ENCODE measurements around the gene GAREM2.

The GAREM2 gene

GRCh38 chr2:26187114-26187513, 14.2 kb downstream of the GAREM2 start:
- POLR2A ChIA-PET, result no interaction called here
- CTCF ChIA-PET, result no interaction called here
- no peak for DNase-seq (ENCODE audit: extremely low spot score)
- TF ChIP-seq CTBP1 (IDR thresholded peaks at IDR 0.05; ENCODE audit: borderline replicate concordance) (no peak), FOXM1 (IDR thresholded peaks at IDR 0.05; ENCODE audit: borderline replicate concordance) (no peak), SP1 (IDR thresholded peaks at IDR 0.05) (no peak), NFRKB (IDR thresholded peaks at IDR 0.05) (no peak), BHLHE40 (IDR thresholded peaks at IDR 0.05; ENCODE audit: borderline replicate concordance) (no peak), SUZ12 (IDR thresholded peaks at IDR 0.05) (no peak), L3MBTL2 (conservative IDR thresholded peaks at IDR 0.05) (no peak), ELF4 (IDR thresholded peaks at IDR 0.05) (no peak), LEF1 (IDR thresholded peaks at IDR 0.05; ENCODE audit: borderline replicate concordance) (no peak), ARNT (IDR thresholded peaks at IDR 0.05) (no peak), FOXA1 (IDR thresholded peaks at IDR 0.05) (no peak), ZNF384 (IDR thresholded peaks at IDR 0.05) (no peak), HDGF (IDR thresholded peaks at IDR 0.05; ENCODE audit: borderline replicate concordance) (no peak)
- TF ChIP-seq, protein P1, sequence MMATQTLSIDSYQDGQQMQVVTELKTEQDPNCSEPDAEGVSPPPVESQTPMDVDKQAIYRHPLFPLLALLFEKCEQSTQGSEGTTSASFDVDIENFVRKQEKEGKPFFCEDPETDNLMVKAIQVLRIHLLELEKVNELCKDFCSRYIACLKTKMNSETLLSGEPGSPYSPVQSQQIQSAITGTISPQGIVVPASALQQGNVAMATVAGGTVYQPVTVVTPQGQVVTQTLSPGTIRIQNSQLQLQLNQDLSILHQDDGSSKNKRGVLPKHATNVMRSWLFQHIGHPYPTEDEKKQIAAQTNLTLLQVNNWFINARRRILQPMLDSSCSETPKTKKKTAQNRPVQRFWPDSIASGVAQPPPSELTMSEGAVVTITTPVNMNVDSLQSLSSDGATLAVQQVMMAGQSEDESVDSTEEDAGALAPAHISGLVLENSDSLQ (IDR thresholded peaks at IDR 0.05), result no peak

- CTCF ChIA-PET, result no interaction called here
- no peak for DNase-seq (ENCODE audit: extremely low spot score)
- TF ChIP-seq ARNT (IDR thresholded peaks at IDR 0.05) (no peak), TARDBP (IDR thresholded peaks at IDR 0.05) (no peak), FOXM1 (IDR thresholded peaks at IDR 0.05; ENCODE audit: borderline replicate concordance) (no peak), FOXA1 (IDR thresholded peaks at IDR 0.05) (no peak), HDGF (IDR thresholded peaks at IDR 0.05; ENCODE audit: borderline replicate concordance) (no peak), CTBP1 (IDR thresholded peaks at IDR 0.05; ENCODE audit: borderline replicate concordance) (no peak), FOXK2 (IDR thresholded peaks at IDR 0.05) (no peak), ELF4 (IDR thresholded peaks at IDR 0.05) (no peak), BHLHE40 (IDR thresholded peaks at IDR 0.05; ENCODE audit: borderline replicate concordance) (no peak), NFRKB (IDR thresholded peaks at IDR 0.05) (no peak)
- POLR2A ChIA-PET, result no interaction called here
These were observed 14.7 kb downstream of the GAREM2 start for GRCh38 chr2:26187537-26188104.

GRCh38 chr2:26189123-26189522, 16.2 kb downstream of the GAREM2 start:
- ChIA-PET CTCF (interaction anchor here (0.5 kb wide), 1 partner anchor 281 kb away, joined by 3 read pairs; no protein-coding TSS in a partner anchor), POLR2A (no interaction called here)
- DNase-seq (ENCODE audit: extremely low spot score), result no peak
- TF ChIP-seq CTBP1 (IDR thresholded peaks at IDR 0.05; ENCODE audit: borderline replicate concordance), result no peak
- TF ChIP-seq BHLHE40 (IDR thresholded peaks at IDR 0.05; ENCODE audit: borderline replicate concordance), result no peak
- no peak for TF ChIP-seq NFRKB (IDR thresholded peaks at IDR 0.05)
- no peak for TF ChIP-seq SP1 (IDR thresholded peaks at IDR 0.05)
- no peak for TF ChIP-seq SUZ12 (IDR thresholded peaks at IDR 0.05)
- TF ChIP-seq FOXA1 (IDR thresholded peaks at IDR 0.05), result no peak
- no peak for TF ChIP-seq ZNF384 (IDR thresholded peaks at IDR 0.05)
- no peak for TF ChIP-seq TARDBP (IDR thresholded peaks at IDR 0.05)
- TF ChIP-seq HDGF (IDR thresholded peaks at IDR 0.05; ENCODE audit: borderline replicate concordance), result no peak
- no peak for TF ChIP-seq LEF1 (IDR thresholded peaks at IDR 0.05; ENCODE audit: borderline replicate concordance)
- TF ChIP-seq FOXK2 (IDR thresholded peaks at IDR 0.05), result no peak
- TF ChIP-seq, protein P1 (IDR thresholded peaks at IDR 0.05), result no peak
- no peak for TF ChIP-seq ELF4 (IDR thresholded peaks at IDR 0.05)
- TF ChIP-seq L3MBTL2 (conservative IDR thresholded peaks at IDR 0.05), result no peak

- TF ChIP-seq SP1 (IDR thresholded peaks at IDR 0.05) (no peak), FOXK2 (IDR thresholded peaks at IDR 0.05) (no peak), HDGF (IDR thresholded peaks at IDR 0.05; ENCODE audit: borderline replicate concordance) (no peak)
- ChIA-PET POLR2A (no interaction called here), CTCF (no interaction called here)
- DNase-seq (ENCODE audit: extremely low spot score), result no peak
These were observed 16.9 kb downstream of the GAREM2 start for GRCh38 chr2:26189751-26190150.

- POLR2A ChIA-PET, result no interaction called here
- DNase-seq (ENCODE audit: extremely low spot score), result no peak
- CTCF ChIA-PET, result no interaction called here
- TF ChIP-seq ZNF384 (IDR thresholded peaks at IDR 0.05) (no peak), L3MBTL2 (conservative IDR thresholded peaks at IDR 0.05) (no peak), LEF1 (IDR thresholded peaks at IDR 0.05; ENCODE audit: borderline replicate concordance) (no peak), FOXK2 (IDR thresholded peaks at IDR 0.05) (no peak), FOXA1 (IDR thresholded peaks at IDR 0.05) (no peak), CTBP1 (IDR thresholded peaks at IDR 0.05; ENCODE audit: borderline replicate concordance) (no peak), SP1 (IDR thresholded peaks at IDR 0.05) (no peak), ELF4 (IDR thresholded peaks at IDR 0.05) (no peak), BHLHE40 (IDR thresholded peaks at IDR 0.05; ENCODE audit: borderline replicate concordance) (no peak), SUZ12 (IDR thresholded peaks at IDR 0.05) (no peak), TARDBP (IDR thresholded peaks at IDR 0.05) (no peak), NFRKB (IDR thresholded peaks at IDR 0.05) (no peak), ARNT (IDR thresholded peaks at IDR 0.05) (no peak), FOXM1 (IDR thresholded peaks at IDR 0.05; ENCODE audit: borderline replicate concordance) (no peak), HDGF (IDR thresholded peaks at IDR 0.05; ENCODE audit: borderline replicate concordance) (no peak)
- TF ChIP-seq, protein P1 (IDR thresholded peaks at IDR 0.05), result no peak
These were observed 17.5 kb downstream of the GAREM2 start for GRCh38 chr2:26190369-26190768.

DNA sequence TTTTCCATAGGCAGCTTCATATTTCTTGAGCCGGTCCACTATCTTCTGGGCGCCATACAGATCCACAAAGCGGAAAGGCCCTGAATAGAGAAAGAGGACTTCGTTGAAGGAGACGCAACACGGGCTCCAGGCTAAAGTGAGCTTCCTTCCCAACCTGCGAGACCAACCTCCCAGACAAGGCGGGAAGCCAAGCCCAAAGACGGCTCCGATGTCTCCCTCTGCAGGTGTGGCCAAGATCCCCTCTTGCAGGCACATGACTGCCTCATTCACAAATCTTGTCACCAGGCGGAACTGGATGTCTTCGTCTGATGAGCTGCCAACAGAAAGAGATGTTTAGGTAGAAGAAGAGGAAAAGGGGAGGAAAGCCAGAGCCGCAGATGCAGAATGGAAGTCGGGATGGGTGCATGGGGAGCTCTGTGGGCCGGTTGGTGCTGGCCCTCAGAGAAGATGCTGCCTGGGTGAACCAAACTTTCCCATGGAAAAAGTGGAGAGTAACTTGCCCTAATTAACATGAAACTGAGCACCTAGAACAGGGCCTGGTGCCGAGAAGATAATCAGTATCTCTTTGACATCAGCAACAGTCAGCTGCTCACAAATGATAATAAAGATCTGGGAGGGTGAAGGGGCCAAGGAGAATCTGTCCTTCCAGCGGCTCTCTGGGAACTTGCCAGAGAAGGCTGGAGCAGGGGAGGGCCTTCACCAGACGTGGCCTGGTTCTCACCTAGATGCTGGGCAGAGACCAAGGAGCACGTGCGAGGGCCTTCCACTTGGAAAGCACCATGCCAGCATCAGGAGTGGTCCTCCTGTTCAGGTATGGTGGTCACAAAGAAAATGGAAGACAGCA, 18.6 kb downstream of the GAREM2 start:
- CTCF ChIA-PET, result no interaction called here
- DNase-seq (ENCODE audit: extremely low spot score), result no peak
- TF ChIP-seq FOXK2 (IDR thresholded peaks at IDR 0.05) (no peak), HDGF (IDR thresholded peaks at IDR 0.05; ENCODE audit: borderline replicate concordance) (no peak), LEF1 (IDR thresholded peaks at IDR 0.05; ENCODE audit: borderline replicate concordance) (no peak), SP1 (IDR thresholded peaks at IDR 0.05) (no peak), ELF4 (IDR thresholded peaks at IDR 0.05) (no peak), FOXA1 (IDR thresholded peaks at IDR 0.05) (no peak), BHLHE40 (IDR thresholded peaks at IDR 0.05; ENCODE audit: borderline replicate concordance) (no peak), TARDBP (IDR thresholded peaks at IDR 0.05) (no peak), SUZ12 (IDR thresholded peaks at IDR 0.05) (no peak), L3MBTL2 (conservative IDR thresholded peaks at IDR 0.05) (no peak), FOXM1 (IDR thresholded peaks at IDR 0.05; ENCODE audit: borderline replicate concordance) (no peak), ZNF384 (IDR thresholded peaks at IDR 0.05) (no peak), ARNT (IDR thresholded peaks at IDR 0.05) (no peak), NFRKB (IDR thresholded peaks at IDR 0.05) (no peak), CTBP1 (IDR thresholded peaks at IDR 0.05; ENCODE audit: borderline replicate concordance) (no peak)
- POLR2A ChIA-PET, result no interaction called here
